Endothelial cell of umbilical vein (primary cell): ENCODE data around the gene RPP30. TPM values are rescaled to one million over a fixed set of nuclear protein-coding genes. Genes with fewer than 3 reads are reported as not detected.

Source experiments
- BruUV-seq: library from RNA; stranded (reverse); fragments of 400-500 nt; replicated peaks from 2 replicates; lab custom pipeline; 2021; lab: Mats Ljungman, UMichigan
- CTCF ChIA-PET: fragments of 300-600, 350-600 bp; sonication (Branson Sonifier 250); formaldehyde crosslinking; loops from one replicate; lab custom pipeline; 2021; ENCODE audit warnings: antibody characterized with exemption, inconsistent platforms; lab: Charles Lee
- POLR2A ChIA-PET: fragments of 300-600, 350-600 bp; sonication (Branson Sonifier 250); formaldehyde crosslinking; loops from one replicate; lab custom pipeline; 2021; ENCODE audit warnings: antibody characterized with exemption, inconsistent platforms; lab: Charles Lee
- DNase-seq: peaks from one replicate; pipeline ENCODE4 v3.0.0-alpha.2; 2011; ENCODE audit warnings: low read depth, low spot score
- FAIRE-seq: peaks from 2 replicates; lab custom pipeline; 2011; peaks lifted over from hg19 to GRCh38; lab: Jason Lieb, UNC
- H2AFZ ChIP-seq: 2 replicates; pipeline ENCODE4 v1.6.0; 2012; ENCODE audit warnings: low read depth, low read length, control low read depth, inconsistent platforms
- H3K27ac ChIP-seq: 2 replicates; pipeline ENCODE4 v1.5.1; 2011; ENCODE audit warnings: low read depth, mild to moderate bottlenecking, control low read depth, low read length, moderate library complexity; ENCODE audit not compliant: insufficient read depth
- H3K27me3 ChIP-seq, 2 experiments: 2 replicates each; pipeline versions ENCODE4 v1.6.0 to v1.6.1; 2011; ENCODE audit warnings: low read length in 2 of 2, mixed read lengths in 1 of 2; ENCODE audit not compliant: control insufficient read depth in 2 of 2, insufficient read depth in 2 of 2
- H3K36me3 ChIP-seq, 2 experiments: 2 replicates in 1 of 2; 3 replicates in 1 of 2; pipeline ENCODE4 v1.5.1; 2011; ENCODE audit warnings: low read length in 2 of 2, mild to moderate bottlenecking in 1 of 2, moderate library complexity in 1 of 2; ENCODE audit not compliant: control insufficient read depth in 2 of 2, insufficient read depth in 2 of 2; ENCODE audit errors: extremely low read depth in 1 of 2
- H3K4me1 ChIP-seq: 3 replicates; pipeline ENCODE4 v1.5.1; 2011; ENCODE audit warnings: mild to moderate bottlenecking, low read length; ENCODE audit not compliant: control insufficient read depth, insufficient read depth; ENCODE audit errors: extremely low read depth
- H3K4me2 ChIP-seq: 2 replicates; pipeline ENCODE4 v1.6.1; 2011; ENCODE audit warnings: low read length, control low read depth, mixed read lengths; ENCODE audit not compliant: insufficient read depth
- H3K4me3 ChIP-seq, 3 experiments: fragments of 200-600 bp in 1 of 3; sonication (generic), shearing (Covaris generic) in 1 of 3; replicated peaks in 1 of 3; 2 replicates each; pipeline ENCODE4 v1.5.1; 2011 to 2016; ENCODE audit warnings: control low read depth in 3 of 3, low read length in 3 of 3, mild to moderate bottlenecking in 2 of 3, inconsistent platforms in 1 of 3, low read depth in 1 of 3, moderate library complexity in 1 of 3; ENCODE audit not compliant: insufficient read depth in 1 of 3
- H3K79me2 ChIP-seq: 2 replicates; pipeline ENCODE4 v1.6.0; 2012; ENCODE audit warnings: low read length, inconsistent platforms; ENCODE audit not compliant: control insufficient read depth, insufficient read depth
- H3K9ac ChIP-seq: replicated peaks from 2 replicates; pipeline ENCODE3; 2011; ENCODE audit warnings: low read length, control low read depth; ENCODE audit not compliant: insufficient read depth; ENCODE audit errors: extremely low read depth
- H3K9me1 ChIP-seq: replicated peaks from 3 replicates; pipeline ENCODE4 v1.6.0; 2011; ENCODE audit warnings: mild to moderate bottlenecking, low read length; ENCODE audit not compliant: control insufficient read depth, insufficient read depth; ENCODE audit errors: extremely low read depth
- H3K9me3 ChIP-seq: replicated peaks from 2 replicates; pipeline ENCODE4 v1.5.1; 2012; ENCODE audit warnings: low read length, inconsistent platforms; ENCODE audit not compliant: control insufficient read depth, insufficient read depth
- H4K20me1 ChIP-seq: replicated peaks from 2 replicates; pipeline ENCODE3; 2011; ENCODE audit warnings: mild to moderate bottlenecking, low read length; ENCODE audit not compliant: control insufficient read depth, insufficient read depth; ENCODE audit errors: extremely low read depth
- EZH2 ChIP-seq: IDR thresholded peaks from 2 replicates; pipeline ENCODE4 v1.6.1; 2012; ENCODE audit warnings: borderline replicate concordance, low read depth, mild to moderate bottlenecking, moderate library complexity, low read length, inconsistent platforms; ENCODE audit not compliant: severe bottlenecking
- FOS ChIP-seq: IDR thresholded peaks from 2 replicates; pipeline ENCODE4 v1.6.1; 2011; ENCODE audit warnings: mild to moderate bottlenecking, low read length, moderate library complexity, borderline replicate concordance; ENCODE audit not compliant: insufficient read depth
- GATA2 ChIP-seq: IDR thresholded peaks from 2 replicates; pipeline ENCODE4 v1.7.0; 2011; ENCODE audit warnings: low read depth, mild to moderate bottlenecking, moderate library complexity, mixed read lengths, low read length; ENCODE audit not compliant: insufficient read length, insufficient read depth
- JUN ChIP-seq: IDR thresholded peaks from 2 replicates; pipeline ENCODE4 v1.6.1; 2011; ENCODE audit warnings: borderline replicate concordance, low read depth; ENCODE audit not compliant: insufficient read length, insufficient read depth
- MYC ChIP-seq: IDR thresholded peaks from one replicate; pipeline ENCODE4 v1.6.1; 2011; ENCODE audit warnings: mild to moderate bottlenecking, low read depth, low read length
- POLR2A ChIP-seq: IDR thresholded peaks from 2 replicates; pipeline ENCODE4 v1.6.1; 2012; ENCODE audit warnings: low read depth, mild to moderate bottlenecking, control low read depth, low read length
- POLR2AphosphoS5 ChIP-seq: IDR thresholded peaks from 2 replicates; pipeline ENCODE4 v1.6.1; 2012; ENCODE audit warnings: low read depth, mild to moderate bottlenecking, control low read depth, low read length, moderate library complexity; ENCODE audit not compliant: insufficient read depth
- dilution Hi-C: fragments of 300-500 bp; cut with MboI; formaldehyde crosslinking; loops from one replicate; pipeline ENCODE4 v1.15.0; 2019; ENCODE audit warnings: low sequenced_read_pairs; ENCODE audit not compliant: extremely low pct_ligation_motif_present
- intact Hi-C: fragments of 100-400 bp; cut with micrococcal nuclease; formaldehyde crosslinking; loops from one replicate; pipeline ENCODE4 v1.10.0; 2022
- polyA plus RNA-seq, 4 experiments: library from polyadenylated mRNA; depleted of rRNA in 3 of 4; stranded (reverse) in 3 of 4; unstranded in 1 of 4; fragments of >200 nt; gene quantifications; 2 replicates each; pipeline versions ENCODE4 v1.2.1 to v1.2.3, GENCODE V29; 2011 to 2012; ENCODE audit warnings: missing spikeins in 1 of 4
- total RNA-seq: library from RNA; stranded (reverse); gene quantifications from 2 replicates; pipeline ENCODE4 v1.2.3, GENCODE V29; 2021
- TF ChIP-seq, protein P1 (sequence below): IDR thresholded peaks from 2 replicates; pipeline ENCODE4 v1.6.1; 2011; ENCODE audit not compliant: insufficient read depth, insufficient read length
- TF ChIP-seq, protein P2 (sequence below), 2 donors: IDR thresholded peaks; 1 replicate in 1 of 2; 2 replicates in 1 of 2; pipeline ENCODE4 v1.5.1; 2011; ENCODE audit warnings: low read length in 2 of 2, mild to moderate bottlenecking in 2 of 2, moderate library complexity in 2 of 2, control low read depth in 1 of 2, inconsistent platforms in 1 of 2, low read depth in 1 of 2; ENCODE audit not compliant: insufficient read depth in 1 of 2; ENCODE audit errors: extremely low read depth in 1 of 2

Gene RPP30
- total and polyA plus RNA-seq, 2 donors (not counting 3 experiments of a cell fraction or from before 2014, with no cell fraction given) = 21.1 to 47.8 TPM

DNA sequence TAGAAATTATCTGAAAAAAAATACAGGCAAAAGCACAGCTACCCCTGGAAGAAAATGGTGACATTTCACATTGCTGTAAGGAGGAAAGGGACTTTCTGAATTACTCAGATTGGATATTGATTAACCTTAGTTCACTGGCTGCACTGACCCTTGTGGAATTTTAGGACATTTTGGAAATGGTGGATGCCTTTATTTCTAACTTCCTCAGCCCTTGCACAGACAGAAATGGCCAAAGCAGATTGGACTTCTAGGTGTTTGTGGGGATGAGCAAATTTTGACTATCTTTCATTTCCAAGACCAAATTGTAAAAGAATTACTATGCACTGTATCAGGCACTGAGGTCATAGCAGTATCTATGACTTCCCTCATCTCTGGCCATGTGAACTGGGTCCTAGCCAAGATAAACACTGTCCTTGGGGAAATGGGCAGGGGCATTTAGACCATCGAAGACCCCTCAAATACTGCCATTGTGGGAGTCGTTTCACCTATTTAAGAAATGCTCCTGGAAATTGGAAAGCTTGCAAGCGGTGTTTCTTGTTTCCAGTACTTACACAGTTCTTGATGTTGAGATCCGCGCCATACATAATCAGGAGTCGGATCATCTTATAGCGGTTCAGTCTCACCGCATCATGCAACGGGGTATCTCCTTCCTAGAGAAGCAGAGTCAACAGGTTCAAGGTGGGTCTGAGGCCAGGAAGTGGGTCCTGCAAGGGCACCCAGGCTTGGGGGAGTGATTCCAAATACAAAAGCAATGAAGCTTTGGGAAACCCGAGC is 43.4 kb downstream of the RPP30 start:
- peak; percentile 30 for DNase-seq
- no peak for TF ChIP-seq EZH2
- peak; percentile 7 for TF ChIP-seq GATA2
- TF ChIP-seq POLR2AphosphoS5 = peak; percentile 54
- H3K79me2 ChIP-seq = peaks cover 41% of the 10 kb centered on the region
- H3K27me3 ChIP-seq = no peaks in the 10 kb centered on the region
- ChIA-PET CTCF (no interaction called here), POLR2A (interaction anchor here (0.6 to 4.9 kb wide), 4 partner anchors 15 to 53 kb away, joined by 3 to 48 read pairs (median 6); no protein-coding TSS in a partner anchor)
- no peak for FAIRE-seq
- H3K9me3 ChIP-seq = no peaks in the 10 kb centered on the region
- peaks cover 46% of the 10 kb centered on the region for H3K4me1 ChIP-seq
- no peak overlapping the region for H2AFZ ChIP-seq
- H3K9me1 ChIP-seq = no peaks in the 10 kb centered on the region
- H3K27ac ChIP-seq = peak overlapping the region; percentile 41
- H3K9ac ChIP-seq = peak overlapping the region; percentile 33
- no TSS peak for BruUV-seq
- intact Hi-C loops = no loop called here
- peak overlapping the region in 1 of 3 experiments; percentile 15 for H3K4me3 ChIP-seq
- dilution Hi-C loops = no loop called here
- H3K36me3 ChIP-seq = peaks cover 15 to 47% of the 10 kb centered on the region in 2 experiments
- H3K4me2 ChIP-seq = peak overlapping the region; percentile 57
- no peaks in the 10 kb centered on the region for H4K20me1 ChIP-seq

DNA sequence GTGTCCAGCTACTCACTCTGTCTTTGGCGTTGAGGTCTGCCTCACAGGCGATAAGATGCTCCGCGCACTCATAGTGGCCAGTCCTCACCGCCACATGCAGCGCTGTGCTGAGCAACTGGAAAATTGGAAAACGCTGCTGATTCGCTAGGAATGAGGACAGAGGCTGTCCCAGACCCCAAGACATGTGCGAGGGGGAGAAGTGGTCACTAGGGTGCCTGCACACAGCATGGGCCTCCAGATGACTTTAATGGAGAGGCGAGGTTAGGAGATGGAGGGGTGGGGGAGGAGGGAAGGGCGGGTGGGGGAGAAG is 43.9 kb downstream of the RPP30 start:
- H3K4me1 ChIP-seq = peaks cover 46% of the 10 kb centered on the region
- FAIRE-seq = no peak
- POLR2A ChIA-PET = interaction anchor here (0.6 to 4.9 kb wide), 3 partner anchors 14 to 53 kb away, joined by 3 to 48 read pairs (median 7); no protein-coding TSS in a partner anchor
- no peaks in the 10 kb centered on the region for H3K27me3 ChIP-seq
- no peaks in the 10 kb centered on the region for H3K9me3 ChIP-seq
- H3K4me2 ChIP-seq = peak overlapping the region; percentile 57
- intact Hi-C loops = loop anchor here (2.0 kb wide), 2 partner anchors 15 to 305 kb away; partner anchors contain the start of gene PCGF5
- no peak overlapping the region for H2AFZ ChIP-seq
- dilution Hi-C loops = no loop called here
- H3K9ac ChIP-seq = peak overlapping the region; percentile 11
- H3K9me1 ChIP-seq = no peaks in the 10 kb centered on the region
- no peak overlapping the region for H3K27ac ChIP-seq
- peaks cover 15 to 47% of the 10 kb centered on the region in 2 experiments for H3K36me3 ChIP-seq
- CTCF ChIA-PET = interaction anchor here (4.2 kb wide), 1 partner anchor 14 kb away, joined by 30 read pairs; no protein-coding TSS in a partner anchor
- DNase-seq = peak; percentile 34
- H4K20me1 ChIP-seq = no peaks in the 10 kb centered on the region
- H3K4me3 ChIP-seq = no peak overlapping the region
- BruUV-seq = no TSS peak
- TF ChIP-seq GATA2 (peak; percentile 2), POLR2AphosphoS5 (no peak), JUN (no peak), FOS (no peak), MYC (no peak), EZH2 (no peak), POLR2A (peak; percentile 12)
- TF ChIP-seq, protein P1, sequence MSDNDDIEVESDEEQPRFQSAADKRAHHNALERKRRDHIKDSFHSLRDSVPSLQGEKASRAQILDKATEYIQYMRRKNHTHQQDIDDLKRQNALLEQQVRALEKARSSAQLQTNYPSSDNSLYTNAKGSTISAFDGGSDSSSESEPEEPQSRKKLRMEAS = no peak
- TF ChIP-seq, protein P2, sequence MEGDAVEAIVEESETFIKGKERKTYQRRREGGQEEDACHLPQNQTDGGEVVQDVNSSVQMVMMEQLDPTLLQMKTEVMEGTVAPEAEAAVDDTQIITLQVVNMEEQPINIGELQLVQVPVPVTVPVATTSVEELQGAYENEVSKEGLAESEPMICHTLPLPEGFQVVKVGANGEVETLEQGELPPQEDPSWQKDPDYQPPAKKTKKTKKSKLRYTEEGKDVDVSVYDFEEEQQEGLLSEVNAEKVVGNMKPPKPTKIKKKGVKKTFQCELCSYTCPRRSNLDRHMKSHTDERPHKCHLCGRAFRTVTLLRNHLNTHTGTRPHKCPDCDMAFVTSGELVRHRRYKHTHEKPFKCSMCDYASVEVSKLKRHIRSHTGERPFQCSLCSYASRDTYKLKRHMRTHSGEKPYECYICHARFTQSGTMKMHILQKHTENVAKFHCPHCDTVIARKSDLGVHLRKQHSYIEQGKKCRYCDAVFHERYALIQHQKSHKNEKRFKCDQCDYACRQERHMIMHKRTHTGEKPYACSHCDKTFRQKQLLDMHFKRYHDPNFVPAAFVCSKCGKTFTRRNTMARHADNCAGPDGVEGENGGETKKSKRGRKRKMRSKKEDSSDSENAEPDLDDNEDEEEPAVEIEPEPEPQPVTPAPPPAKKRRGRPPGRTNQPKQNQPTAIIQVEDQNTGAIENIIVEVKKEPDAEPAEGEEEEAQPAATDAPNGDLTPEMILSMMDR (IDR thresholded peaks at IDR 0.05; ENCODE audit: extremely low read depth in 1 of 2, insufficient read depth in 1 of 2, low read depth in 1 of 2, low read length in 2 of 2) = no peak
- H3K79me2 ChIP-seq = peaks cover 47% of the 10 kb centered on the region
